Measurements from ENCODE around the gene MED25.
A peak's percentile ranks its signal among the peaks of the same experiment; 100 is the strongest.

- TF ChIP-seq EZH2 (IDR thresholded peaks at IDR 0.05; ENCODE audit: borderline replicate concordance, low read depth, low read length, poor library complexity, severe bottlenecking) (no peak), CTCF (conservative IDR thresholded peaks at IDR 0.05; ENCODE audit: low read depth, low read length) (0 out of 2 replicates have a peak, but pooled peaks have one; percentile 11)
These were observed 27.3 kb downstream of the MED25 start for GRCh38 chr19:49845414-49845813.
